Activated T-helper 17 cell treated with anti-CD3 and anti-CD28 coated beads, Interleukin-2, amount 50 U/mL, for 72 hours (primary cell): ENCODE data around the gene SEC14L6. TPM values are rescaled to one million over a fixed set of nuclear protein-coding genes. Genes with fewer than 3 reads are reported as not detected.
"Not testable (repeated sequence)": the region's sequence is repeated elsewhere in the genome, so short reads cannot be mapped to it uniquely, and the experiment has no call there.

ENCODE experiments used
- ATAC-seq: fragments of 150-1000 bp; cut with Tn5 transposase; replicated peaks from 2 replicates; pipeline ENCODE4 v1.10.0; 2021; ENCODE audit warnings: mild to moderate bottlenecking, moderate library complexity
- H3K27ac Mint-ChIP-seq: one replicate; pipeline ENCODE4 v1.8.0; 2022; ENCODE audit warnings: mixed read lengths
- H3K27me3 Mint-ChIP-seq: one replicate; pipeline ENCODE4 v1.8.0; 2022; ENCODE audit warnings: mixed read lengths
- H3K36me3 Mint-ChIP-seq: one replicate; pipeline ENCODE4 v1.8.0; 2022; ENCODE audit warnings: low read depth, mild to moderate bottlenecking, mixed read lengths
- H3K4me1 Mint-ChIP-seq: one replicate; pipeline ENCODE4 v1.8.0; 2022; ENCODE audit warnings: mixed read lengths
- H3K4me3 Mint-ChIP-seq: one replicate; pipeline ENCODE4 v1.8.0; 2022; ENCODE audit warnings: mild to moderate bottlenecking, mixed read lengths
- H3K9me3 Mint-ChIP-seq: one replicate; pipeline ENCODE4 v1.8.0; 2022; ENCODE audit warnings: mixed read lengths
- total RNA-seq, 2 donors: library from RNA; stranded (reverse); gene quantifications; one replicate each; pipeline ENCODE4 v1.2.3, GENCODE V29; 2022

SEC14L6 gene
- total RNA-seq: not detected

- H3K9me3 Mint-ChIP-seq: no peaks in the 10 kb centered on the region
- H3K36me3 Mint-ChIP-seq: no peaks in the 10 kb centered on the region
- H3K27me3 Mint-ChIP-seq: peaks cover 20% of the 10 kb centered on the region
- H3K4me3 Mint-ChIP-seq: no peak within 1 kb of the TSS
- H3K4me1 Mint-ChIP-seq: no peaks in the 10 kb centered on the region
- H3K27ac Mint-ChIP-seq: no peak within 1 kb of the TSS
- no peak for ATAC-seq
Observed at GRCh38 chr22:30546616-30547015, at the start of gene SEC14L6. Gene SEC14L6, minus strand, starts transcription at chr22:30546741. Its CDS starts 59 bp downstream, at chr22:30546682.

- no peaks in the 10 kb centered on the region for H3K9me3 Mint-ChIP-seq
- H3K4me1 Mint-ChIP-seq: no peaks in the 10 kb centered on the region
- no peak overlapping the region for H3K27ac Mint-ChIP-seq
- H3K4me3 Mint-ChIP-seq: no peak overlapping the region
- H3K27me3 Mint-ChIP-seq: no peaks in the 10 kb centered on the region
- no peak for ATAC-seq
- H3K36me3 Mint-ChIP-seq: no peaks in the 10 kb centered on the region
Observed at GRCh38 chr22:30596199-30596598, 49.7 kb upstream of the SEC14L6 start.

DNA sequence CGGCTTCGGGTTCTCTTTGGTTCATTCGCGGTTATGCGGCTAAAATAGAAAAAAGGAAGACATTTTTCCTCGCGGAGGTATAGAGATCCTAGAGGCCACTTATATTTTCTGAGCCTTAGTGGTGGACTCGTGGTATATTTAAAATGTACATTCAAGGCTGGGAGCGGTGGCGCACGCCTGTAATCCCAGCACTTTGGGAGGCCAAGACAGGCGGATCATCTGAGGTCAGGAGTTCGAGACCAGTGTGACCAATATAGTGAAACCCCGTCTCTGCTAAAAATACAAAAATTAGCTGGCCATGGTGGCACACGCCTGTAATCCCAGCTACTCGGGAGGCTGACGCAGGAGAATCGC is 45.8 kb upstream of the SEC14L6 start:
- not testable (repeated sequence) for H3K4me3 Mint-ChIP-seq, H3K27ac Mint-ChIP-seq, H3K27me3 Mint-ChIP-seq, H3K9me3 Mint-ChIP-seq, ATAC-seq, H3K4me1 Mint-ChIP-seq
- peaks cover 30% of the 10 kb centered on the region for H3K36me3 Mint-ChIP-seq

- H3K9me3 Mint-ChIP-seq: no peaks in the 10 kb centered on the region
- H3K4me3 Mint-ChIP-seq: no peak within 1 kb of the TSS
Observed at GRCh38 chr22:30591588-30592359, 45.2 kb upstream of the SEC14L6 start, which contains the start of gene PES1. Gene PES1, minus strand, starts transcription at chr22:30591910. Its CDS starts 77 bp downstream, at chr22:30591833.

DNA sequence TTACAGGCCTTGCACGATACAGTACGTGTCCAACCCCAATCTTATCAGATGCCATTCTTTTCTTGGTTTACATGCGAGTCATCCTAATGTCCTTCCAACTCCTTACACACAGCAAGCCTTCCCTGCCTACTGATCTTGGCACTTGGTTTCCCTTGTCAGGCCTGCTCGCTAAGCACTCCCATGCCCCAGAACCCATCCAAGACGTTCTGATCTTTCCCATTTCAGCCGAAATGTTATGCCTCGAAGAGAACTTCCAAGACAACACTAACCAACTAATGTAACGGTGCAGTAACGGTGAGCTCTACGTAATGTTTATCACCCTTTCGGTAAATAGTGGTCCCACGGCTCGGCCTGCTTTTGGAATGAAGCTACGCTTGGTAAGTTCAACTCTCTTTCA is 44.6 kb upstream of the SEC14L6 start:
- H3K4me3 Mint-ChIP-seq: no peak overlapping the region
- H3K36me3 Mint-ChIP-seq: peaks cover 42% of the 10 kb centered on the region
- no peak for ATAC-seq
- no peaks in the 10 kb centered on the region for H3K4me1 Mint-ChIP-seq
- H3K27me3 Mint-ChIP-seq: no peaks in the 10 kb centered on the region
- H3K9me3 Mint-ChIP-seq: no peaks in the 10 kb centered on the region
- no peak overlapping the region for H3K27ac Mint-ChIP-seq

More at GRCh38 chr22:30591588-30592359, 45.2 kb upstream of the SEC14L6 start, which contains the start of gene PES1:
- Mint-ChIP-seq H3K4me1 (no peaks in the 10 kb centered on the region), H3K27me3 (no peaks in the 10 kb centered on the region), H3K36me3 (peaks cover 36% of the 10 kb centered on the region), H3K27ac (no peak within 1 kb of the TSS)
- peak; percentile 100 for ATAC-seq

GRCh38 chr22:30586414-30586813 is 39.9 kb upstream of the SEC14L6 start:
- peaks cover 89% of the 10 kb centered on the region for H3K36me3 Mint-ChIP-seq
- ATAC-seq: no peak
- no peak overlapping the region for H3K4me3 Mint-ChIP-seq
- no peak overlapping the region for H3K27ac Mint-ChIP-seq
- no peaks in the 10 kb centered on the region for H3K4me1 Mint-ChIP-seq
- H3K27me3 Mint-ChIP-seq: no peaks in the 10 kb centered on the region
- H3K9me3 Mint-ChIP-seq: no peaks in the 10 kb centered on the region

DNA sequence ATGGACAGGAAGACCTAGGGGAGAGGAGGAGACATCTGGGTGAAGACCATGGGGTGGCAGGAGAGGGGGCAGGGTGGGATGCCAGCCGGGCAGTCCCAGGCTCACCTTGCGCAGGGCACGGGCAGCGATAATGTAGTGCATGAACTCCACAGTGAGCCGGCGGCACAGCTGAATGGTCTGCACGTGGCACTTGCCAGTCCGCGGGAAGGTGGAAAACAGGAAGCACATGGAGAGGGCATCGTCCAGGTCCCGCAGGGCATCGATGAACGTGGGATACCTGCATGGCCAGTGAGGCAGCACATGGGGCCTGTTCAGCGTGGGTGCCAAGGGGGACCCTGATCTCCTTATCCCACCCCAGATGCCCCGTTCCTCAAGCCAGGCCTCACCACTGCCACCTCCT is 37.9 kb upstream of the SEC14L6 start:
- Mint-ChIP-seq H3K4me3 (no peak overlapping the region), H3K27me3 (no peaks in the 10 kb centered on the region), H3K27ac (no peak overlapping the region), H3K9me3 (no peaks in the 10 kb centered on the region), H3K36me3 (peaks cover 100% of the 10 kb centered on the region), H3K4me1 (no peaks in the 10 kb centered on the region)
- no peak for ATAC-seq

GRCh38 chr22:30582788-30583545 is 36.4 kb upstream of the SEC14L6 start:
- H3K27ac Mint-ChIP-seq: no peak overlapping the region
- ATAC-seq: no peak

GRCh38 chr22:30582051-30582450 is 35.5 kb upstream of the SEC14L6 start:
- no peaks in the 10 kb centered on the region for H3K9me3 Mint-ChIP-seq
- no peak for ATAC-seq
- H3K36me3 Mint-ChIP-seq: peaks cover 100% of the 10 kb centered on the region
- no peaks in the 10 kb centered on the region for H3K4me1 Mint-ChIP-seq
- H3K27ac Mint-ChIP-seq: no peak overlapping the region
- no peaks in the 10 kb centered on the region for H3K27me3 Mint-ChIP-seq
- no peak overlapping the region for H3K4me3 Mint-ChIP-seq

More at GRCh38 chr22:30582788-30583545, 36.4 kb upstream of the SEC14L6 start:
- H3K4me3 Mint-ChIP-seq: no peak overlapping the region
- H3K9me3 Mint-ChIP-seq: no peaks in the 10 kb centered on the region
- no peaks in the 10 kb centered on the region for H3K27me3 Mint-ChIP-seq
- H3K4me1 Mint-ChIP-seq: no peaks in the 10 kb centered on the region
- H3K36me3 Mint-ChIP-seq: peaks cover 100% of the 10 kb centered on the region

DNA sequence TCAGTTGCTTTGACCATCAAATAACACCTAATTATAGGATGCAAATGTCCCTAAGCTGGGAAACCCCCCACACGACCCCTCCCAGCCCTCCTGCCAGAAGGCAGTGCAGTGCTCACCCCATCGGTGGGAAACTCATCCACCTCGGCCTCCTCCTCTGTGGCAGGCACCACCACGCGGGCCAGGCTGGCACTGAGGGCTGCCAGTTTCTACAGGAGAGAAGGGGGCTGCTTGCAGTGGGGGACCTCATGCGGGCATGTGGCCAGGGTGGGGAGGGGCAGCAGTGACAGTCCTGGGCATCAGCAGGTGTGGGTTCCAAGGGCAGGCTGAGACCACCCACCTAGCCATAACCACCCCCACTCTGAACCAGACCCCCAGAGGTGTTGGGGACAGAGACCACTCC is 34.4 kb upstream of the SEC14L6 start:
- H3K4me1 Mint-ChIP-seq: no peaks in the 10 kb centered on the region
- H3K9me3 Mint-ChIP-seq: no peaks in the 10 kb centered on the region
- ATAC-seq: no peak
- peaks cover 100% of the 10 kb centered on the region for H3K36me3 Mint-ChIP-seq
- H3K27me3 Mint-ChIP-seq: no peaks in the 10 kb centered on the region
- H3K27ac Mint-ChIP-seq: no peak overlapping the region
- no peak overlapping the region for H3K4me3 Mint-ChIP-seq

DNA sequence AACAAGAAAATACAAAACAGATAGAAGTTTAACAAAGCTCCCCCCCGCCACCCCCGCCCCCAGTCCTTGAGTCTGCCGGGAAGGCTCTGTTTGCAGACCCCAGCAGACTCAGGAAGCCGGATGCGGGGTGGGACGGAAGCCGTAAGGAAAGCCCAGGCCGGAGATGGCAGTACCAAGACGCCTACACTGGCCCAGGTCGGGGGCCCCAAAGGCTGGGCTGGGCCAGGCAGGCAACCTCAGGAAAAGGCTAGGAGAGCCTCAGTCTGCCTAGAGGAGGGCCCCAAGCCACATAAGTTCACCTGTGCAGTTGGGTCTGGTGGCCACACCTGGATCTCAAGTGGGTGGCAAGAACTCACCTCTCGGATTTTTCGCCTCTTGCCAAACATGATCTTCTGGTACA is 31.9 kb upstream of the SEC14L6 start:
- Mint-ChIP-seq H3K36me3 (peaks cover 83% of the 10 kb centered on the region), H3K27me3 (no peaks in the 10 kb centered on the region), H3K9me3 (no peaks in the 10 kb centered on the region), H3K27ac (no peak overlapping the region), H3K4me1 (no peaks in the 10 kb centered on the region), H3K4me3 (no peak overlapping the region)
- ATAC-seq: no peak

DNA sequence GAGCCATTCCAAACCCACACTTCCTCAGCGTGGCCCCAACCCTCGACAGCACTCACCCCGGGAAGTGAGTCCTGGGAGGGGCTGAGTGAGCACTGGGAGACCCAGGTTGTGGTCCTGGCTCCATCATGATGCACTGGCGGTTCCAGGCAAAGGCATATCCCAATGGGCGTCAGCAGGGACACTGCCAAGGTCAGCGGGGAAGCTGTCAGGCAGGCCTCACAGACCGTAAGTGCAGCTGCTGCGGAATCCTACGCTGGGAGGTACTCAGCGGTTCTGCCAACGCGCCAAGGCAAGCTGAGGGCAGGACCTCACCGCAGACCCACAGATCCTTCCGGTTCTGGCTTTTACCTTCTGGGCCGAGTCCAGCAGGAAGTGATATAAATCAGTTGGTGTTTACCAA is 29.3 kb upstream of the SEC14L6 start:
- Mint-ChIP-seq H3K27me3 (no peaks in the 10 kb centered on the region), H3K4me3 (no peak overlapping the region), H3K36me3 (peaks cover 57% of the 10 kb centered on the region), H3K4me1 (no peaks in the 10 kb centered on the region), H3K9me3 (no peaks in the 10 kb centered on the region), H3K27ac (no peak overlapping the region)
- no peak for ATAC-seq

- no peaks in the 10 kb centered on the region for H3K4me1 Mint-ChIP-seq
- H3K4me3 Mint-ChIP-seq: no peak overlapping the region
- H3K27ac Mint-ChIP-seq: no peak overlapping the region
- no peaks in the 10 kb centered on the region for H3K27me3 Mint-ChIP-seq
- no peak for ATAC-seq
- peaks cover 49% of the 10 kb centered on the region for H3K36me3 Mint-ChIP-seq
- no peaks in the 10 kb centered on the region for H3K9me3 Mint-ChIP-seq
Observed at GRCh38 chr22:30574997-30575671, 28.6 kb upstream of the SEC14L6 start.

GRCh38 chr22:30574095-30574981 is 27.8 kb upstream of the SEC14L6 start, which contains the start of gene GAL3ST1:
Gene GAL3ST1, minus strand, starts transcription at chr22:30574665. Its CDS starts 17,273 bp downstream, at chr22:30557392.
- no peak within 1 kb of the TSS for H3K27ac Mint-ChIP-seq
- no peak within 1 kb of the TSS for H3K4me3 Mint-ChIP-seq
- H3K27me3 Mint-ChIP-seq: no peaks in the 10 kb centered on the region
- ATAC-seq: no peak
- H3K4me1 Mint-ChIP-seq: no peaks in the 10 kb centered on the region
- peaks cover 41% of the 10 kb centered on the region for H3K36me3 Mint-ChIP-seq
- H3K9me3 Mint-ChIP-seq: no peaks in the 10 kb centered on the region
